ENCODE results near the gene GIT1. TPM values are rescaled to one million over a fixed set of nuclear protein-coding genes. Genes with fewer than 3 reads are reported as not detected.

Gene GIT1
- total and polyA plus RNA-seq, 9 of the 15 experiments (the other 6 are each of a cell fraction or from before 2014, with no cell fraction given): 0.35 to 35.3 (median 17.1) TPM

DNA sequence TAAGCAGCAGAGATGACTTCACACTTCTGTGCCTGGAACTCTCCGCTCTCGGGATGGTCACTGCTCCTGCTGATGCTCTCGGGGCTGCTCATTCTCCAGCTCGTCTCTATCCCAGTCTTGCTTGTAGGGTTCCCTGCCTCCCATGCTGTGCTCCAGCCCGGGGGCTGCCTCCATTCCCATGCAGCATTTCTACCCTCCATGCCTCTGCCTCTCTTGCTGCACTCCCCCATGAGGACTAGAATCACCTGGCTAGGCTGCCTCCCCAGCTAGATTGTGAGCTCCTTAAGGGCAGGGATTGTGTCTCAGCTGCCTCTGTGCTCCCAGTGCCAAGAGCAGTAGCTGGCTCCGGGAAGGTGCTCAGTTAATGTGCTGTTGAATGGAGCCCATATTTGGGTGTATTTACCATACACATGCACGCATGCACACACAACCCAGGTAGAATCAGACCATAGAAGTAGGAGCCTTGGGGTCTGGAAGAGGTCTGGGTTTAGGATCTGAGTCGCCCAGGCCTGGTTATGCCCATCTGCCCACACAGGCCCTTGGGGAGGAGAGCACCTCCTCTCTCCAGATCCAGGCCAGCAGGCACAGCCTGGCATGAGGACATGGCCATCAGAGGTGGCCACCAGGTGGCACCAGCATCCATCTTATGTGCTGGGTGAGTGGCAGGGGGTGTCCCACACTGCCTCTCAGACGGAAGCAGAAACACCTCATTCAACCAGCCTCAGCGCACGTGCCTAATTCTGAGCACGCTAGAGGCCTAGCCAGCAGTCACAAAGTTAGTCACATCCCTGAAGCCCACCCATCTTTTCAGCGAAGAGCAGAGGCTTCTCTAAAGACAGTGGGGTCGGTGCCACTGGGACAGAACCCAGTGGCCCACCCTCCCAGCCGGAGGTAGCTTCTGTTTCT lies 9.3 kb downstream of the GIT1 start (continued):
- no peak for TF ChIP-seq HNRNPLL (IDR thresholded peaks at IDR 0.05; ENCODE audit: low read depth, low read length, poor library complexity, severe bottlenecking)
- TF ChIP-seq, protein P1, sequence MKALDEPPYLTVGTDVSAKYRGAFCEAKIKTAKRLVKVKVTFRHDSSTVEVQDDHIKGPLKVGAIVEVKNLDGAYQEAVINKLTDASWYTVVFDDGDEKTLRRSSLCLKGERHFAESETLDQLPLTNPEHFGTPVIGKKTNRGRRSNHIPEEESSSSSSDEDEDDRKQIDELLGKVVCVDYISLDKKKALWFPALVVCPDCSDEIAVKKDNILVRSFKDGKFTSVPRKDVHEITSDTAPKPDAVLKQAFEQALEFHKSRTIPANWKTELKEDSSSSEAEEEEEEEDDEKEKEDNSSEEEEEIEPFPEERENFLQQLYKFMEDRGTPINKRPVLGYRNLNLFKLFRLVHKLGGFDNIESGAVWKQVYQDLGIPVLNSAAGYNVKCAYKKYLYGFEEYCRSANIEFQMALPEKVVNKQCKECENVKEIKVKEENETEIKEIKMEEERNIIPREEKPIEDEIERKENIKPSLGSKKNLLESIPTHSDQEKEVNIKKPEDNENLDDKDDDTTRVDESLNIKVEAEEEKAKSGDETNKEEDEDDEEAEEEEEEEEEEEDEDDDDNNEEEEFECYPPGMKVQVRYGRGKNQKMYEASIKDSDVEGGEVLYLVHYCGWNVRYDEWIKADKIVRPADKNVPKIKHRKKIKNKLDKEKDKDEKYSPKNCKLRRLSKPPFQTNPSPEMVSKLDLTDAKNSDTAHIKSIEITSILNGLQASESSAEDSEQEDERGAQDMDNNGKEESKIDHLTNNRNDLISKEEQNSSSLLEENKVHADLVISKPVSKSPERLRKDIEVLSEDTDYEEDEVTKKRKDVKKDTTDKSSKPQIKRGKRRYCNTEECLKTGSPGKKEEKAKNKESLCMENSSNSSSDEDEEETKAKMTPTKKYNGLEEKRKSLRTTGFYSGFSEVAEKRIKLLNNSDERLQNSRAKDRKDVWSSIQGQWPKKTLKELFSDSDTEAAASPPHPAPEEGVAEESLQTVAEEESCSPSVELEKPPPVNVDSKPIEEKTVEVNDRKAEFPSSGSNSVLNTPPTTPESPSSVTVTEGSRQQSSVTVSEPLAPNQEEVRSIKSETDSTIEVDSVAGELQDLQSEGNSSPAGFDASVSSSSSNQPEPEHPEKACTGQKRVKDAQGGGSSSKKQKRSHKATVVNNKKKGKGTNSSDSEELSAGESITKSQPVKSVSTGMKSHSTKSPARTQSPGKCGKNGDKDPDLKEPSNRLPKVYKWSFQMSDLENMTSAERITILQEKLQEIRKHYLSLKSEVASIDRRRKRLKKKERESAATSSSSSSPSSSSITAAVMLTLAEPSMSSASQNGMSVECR (CRISPR knock-in tag; IDR thresholded peaks at IDR 0.05): no peak
- no peak for TF ChIP-seq FIP1L1 (IDR thresholded peaks at IDR 0.05; ENCODE audit: low read depth, low read length, poor library complexity, severe bottlenecking)
- TF ChIP-seq ZFPM2 (CRISPR knock-in tag; IDR thresholded peaks at IDR 0.05): no peak
- TF ChIP-seq MBD2 (IDR thresholded peaks at IDR 0.05; ENCODE audit: borderline replicate concordance, low read depth): no peak
- TF ChIP-seq ERF (CRISPR knock-in tag; IDR thresholded peaks at IDR 0.05): no peak
- 0 out of 2 replicates have a peak, but pooled peaks have one; percentile 32 for TF ChIP-seq CC2D1A (IDR thresholded peaks at IDR 0.05)
- TF ChIP-seq ZNF253 (CRISPR knock-in tag; conservative IDR thresholded peaks at IDR 0.05): no peak
- TF ChIP-seq, protein P2, sequence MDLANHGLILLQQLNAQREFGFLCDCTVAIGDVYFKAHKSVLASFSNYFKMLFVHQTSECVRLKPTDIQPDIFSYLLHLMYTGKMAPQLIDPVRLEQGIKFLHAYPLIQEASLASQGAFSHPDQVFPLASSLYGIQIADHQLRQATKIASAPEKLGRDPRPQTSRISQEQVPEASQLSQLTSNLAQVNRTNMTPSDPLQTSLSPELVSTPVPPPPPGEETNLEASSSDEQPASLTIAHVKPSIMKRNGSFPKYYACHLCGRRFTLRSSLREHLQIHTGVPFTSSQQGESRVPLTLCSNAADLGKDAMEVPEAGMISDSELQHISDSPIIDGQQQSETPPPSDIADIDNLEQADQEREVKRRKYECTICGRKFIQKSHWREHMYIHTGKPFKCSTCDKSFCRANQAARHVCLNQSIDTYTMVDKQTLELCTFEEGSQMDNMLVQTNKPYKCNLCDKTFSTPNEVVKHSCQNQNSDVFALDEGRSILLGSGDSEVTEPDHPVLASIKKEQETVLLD (IDR thresholded peaks at IDR 0.05): no peak
- TF ChIP-seq ARHGAP35 (IDR thresholded peaks at IDR 0.05; ENCODE audit: partially characterized antibody): no peak
- TF ChIP-seq ZC3H8 (IDR thresholded peaks at IDR 0.05): no peak
- no peak for TF ChIP-seq SAFB2 (IDR thresholded peaks at IDR 0.05; ENCODE audit: borderline replicate concordance, low read depth, low read length, severe bottlenecking)
- TF ChIP-seq NELFE (IDR thresholded peaks at IDR 0.05; ENCODE audit: insufficient read depth, insufficient read length): no peak
- TF ChIP-seq ZNF12 (CRISPR knock-in tag; IDR thresholded peaks at IDR 0.05): no peak
- no peak for TF ChIP-seq HMG20B (CRISPR knock-in tag; IDR thresholded peaks at IDR 0.05)
- TF ChIP-seq SRSF9 (IDR thresholded peaks at IDR 0.05; ENCODE audit: borderline replicate concordance, low read depth, low read length): no peak
- TF ChIP-seq TCF7 (IDR thresholded peaks at IDR 0.05; ENCODE audit: borderline replicate concordance): 0 out of 2 replicates have a peak, but pooled peaks have one; percentile 41
- peak; percentile 31; the same call in 1 of the 2 replicates for TF ChIP-seq L3MBTL2 (IDR thresholded peaks at IDR 0.05)
- TF ChIP-seq PHB (CRISPR knock-in tag; IDR thresholded peaks at IDR 0.05): no peak
- no peak for TF ChIP-seq MTA2 (IDR thresholded peaks at IDR 0.05; ENCODE audit: low read depth)
- TF ChIP-seq HIVEP1 (CRISPR knock-in tag; IDR thresholded peaks at IDR 0.05): no peak
- TF ChIP-seq, protein P3, sequence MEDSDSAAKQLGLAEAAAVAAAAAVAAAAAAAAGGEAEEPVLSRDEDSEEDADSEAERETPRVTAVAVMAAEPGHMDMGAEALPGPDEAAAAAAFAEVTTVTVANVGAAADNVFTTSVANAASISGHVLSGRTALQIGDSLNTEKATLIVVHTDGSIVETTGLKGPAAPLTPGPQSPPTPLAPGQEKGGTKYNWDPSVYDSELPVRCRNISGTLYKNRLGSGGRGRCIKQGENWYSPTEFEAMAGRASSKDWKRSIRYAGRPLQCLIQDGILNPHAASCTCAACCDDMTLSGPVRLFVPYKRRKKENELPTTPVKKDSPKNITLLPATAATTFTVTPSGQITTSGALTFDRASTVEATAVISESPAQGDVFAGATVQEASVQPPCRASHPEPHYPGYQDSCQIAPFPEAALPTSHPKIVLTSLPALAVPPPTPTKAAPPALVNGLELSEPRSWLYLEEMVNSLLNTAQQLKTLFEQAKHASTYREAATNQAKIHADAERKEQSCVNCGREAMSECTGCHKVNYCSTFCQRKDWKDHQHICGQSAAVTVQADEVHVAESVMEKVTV (CRISPR knock-in tag; IDR thresholded peaks at IDR 0.05): peak; percentile 73
- no peak for TF ChIP-seq ZNF780A (CRISPR knock-in tag; IDR thresholded peaks at IDR 0.05)

Measured in K562 (cell line).